RWPE2 (cell line): ENCODE results near the gene ABAT.

Experiments
- ATAC-seq: fragments of 200-7000 bp; cut with Tn5 transposase; 3 replicates; pipeline ENCODE4 v1.9.1; 2021; ENCODE audit warnings: low read depth
- DNase-seq: peaks from one replicate; pipeline ENCODE4 v3.0.0-alpha.2; 2020; ENCODE audit warnings: low spot score
- H3K27ac ChIP-seq: fragments of 450-650 bp; 2 replicates; pipeline ENCODE4 v1.5.1; 2017; ENCODE audit warnings: mild to moderate bottlenecking; ENCODE audit not compliant: poor library complexity, severe bottlenecking
- H3K27me3 ChIP-seq: fragments of 250-450 bp; sonication (Bioruptor Pico); 2 replicates; pipeline ENCODE4 v1.5.1; 2021; ENCODE audit warnings: mild to moderate bottlenecking, moderate library complexity; ENCODE audit not compliant: insufficient read depth, poor library complexity, severe bottlenecking
- H3K36me3 ChIP-seq: fragments of 250-450 bp; sonication (Bioruptor Pico); 2 replicates; pipeline ENCODE4 v1.5.1; 2020; ENCODE audit warnings: low read depth, mild to moderate bottlenecking, moderate library complexity
- H3K4me1 ChIP-seq: fragments of 250-450 bp; sonication (Bioruptor Pico); 2 replicates; pipeline ENCODE4 v1.5.1; 2021; ENCODE audit warnings: mild to moderate bottlenecking, moderate library complexity; ENCODE audit not compliant: insufficient read depth, poor library complexity, severe bottlenecking
- H3K4me3 ChIP-seq: fragments of 250-450 bp; sonication (Bioruptor Pico); 2 replicates; pipeline ENCODE4 v1.5.1; 2021; ENCODE audit warnings: mild to moderate bottlenecking, moderate library complexity; ENCODE audit not compliant: severe bottlenecking
- H3K9me3 ChIP-seq: fragments of 250-450 bp; sonication (Bioruptor Pico); 2 replicates; pipeline ENCODE4 v1.5.1; 2021; ENCODE audit warnings: mild to moderate bottlenecking, moderate library complexity; ENCODE audit not compliant: severe bottlenecking
- CTCF ChIP-seq: fragments of 450-650 bp; IDR thresholded peaks from one replicate; pipeline ENCODE4 v1.5.1; 2017; ENCODE audit warnings: mild to moderate bottlenecking, moderate library complexity; ENCODE audit not compliant: poor library complexity, severe bottlenecking

Gene ABAT

DNA sequence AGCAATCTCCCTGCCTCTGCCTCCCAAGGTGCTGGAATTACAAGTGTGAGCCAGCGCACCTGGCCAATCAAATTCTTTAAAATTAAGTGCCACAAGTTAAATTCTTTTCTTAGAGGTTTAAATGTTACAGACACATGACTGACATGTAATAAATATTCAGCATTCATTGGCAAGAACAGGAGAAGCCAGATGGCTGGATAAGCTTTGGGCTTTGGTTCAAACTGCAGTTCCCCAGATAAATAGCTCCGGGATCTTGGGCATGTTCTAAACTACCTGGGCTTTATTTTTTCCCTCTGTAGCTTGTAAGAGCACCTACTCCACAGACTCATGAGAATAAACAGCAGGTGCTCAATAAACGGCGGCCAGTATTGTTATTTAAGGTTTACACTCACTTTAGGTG, 34.1 kb downstream of the ABAT start:
- no peak for TF ChIP-seq CTCF

GRCh38 chr16:8712589-8713361, 38.4 kb downstream of the ABAT start:
- Histone ChIP-seq H3K27me3 (no peaks in the 10 kb centered on the region), H3K9me3 (peaks cover 2% of the 10 kb centered on the region), H3K4me1 (peaks cover 9% of the 10 kb centered on the region), H3K27ac (no peak overlapping the region), H3K4me3 (no peak overlapping the region), H3K36me3 (no peaks in the 10 kb centered on the region)
- DNase-seq = no peak
- ATAC-seq = no peak
- no peak for TF ChIP-seq CTCF

More for the DNA sequence above, 34.1 kb downstream of the ABAT start:
- DNase-seq (no peak), ATAC-seq (no peak)
- no peak overlapping the region for H3K4me3 ChIP-seq
- no peaks in the 10 kb centered on the region for H3K4me1 ChIP-seq
- H3K27me3 ChIP-seq = no peaks in the 10 kb centered on the region
- H3K27ac ChIP-seq = no peak overlapping the region
- H3K36me3 ChIP-seq = no peaks in the 10 kb centered on the region
- no peaks in the 10 kb centered on the region for H3K9me3 ChIP-seq

DNA sequence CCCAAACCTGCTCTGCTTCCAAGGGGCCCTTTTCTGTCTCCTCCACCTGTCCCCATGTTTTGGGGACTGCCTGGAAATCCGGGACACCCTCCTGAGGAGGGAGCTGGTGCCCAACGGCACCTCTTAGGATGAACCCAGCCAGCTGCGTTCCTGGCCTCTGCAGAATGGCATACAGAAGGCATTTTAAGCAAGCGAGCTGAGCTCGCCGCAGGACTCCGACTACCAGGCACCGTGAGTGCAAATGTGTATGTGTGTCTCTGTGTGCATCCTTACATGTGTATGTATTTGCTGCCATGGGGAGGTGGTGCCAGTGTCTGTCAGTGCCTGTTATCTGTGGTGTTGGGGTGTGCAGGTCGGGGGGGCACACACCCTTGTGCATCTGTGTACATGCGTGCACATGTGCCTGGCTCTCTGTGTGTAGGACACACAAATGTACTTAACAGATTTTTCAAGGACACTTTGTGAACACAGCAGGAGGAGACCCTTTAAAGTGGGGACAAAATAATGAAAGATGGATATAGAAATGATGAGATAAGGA, 39.3 kb downstream of the ABAT start:
- Histone ChIP-seq H3K27ac (no peak overlapping the region), H3K4me3 (no peak overlapping the region), H3K36me3 (no peaks in the 10 kb centered on the region), H3K4me1 (peaks cover 9% of the 10 kb centered on the region), H3K9me3 (peaks cover 6% of the 10 kb centered on the region), H3K27me3 (no peaks in the 10 kb centered on the region)
- no peak for DNase-seq
- no peak for ATAC-seq
- TF ChIP-seq CTCF = no peak

DNA sequence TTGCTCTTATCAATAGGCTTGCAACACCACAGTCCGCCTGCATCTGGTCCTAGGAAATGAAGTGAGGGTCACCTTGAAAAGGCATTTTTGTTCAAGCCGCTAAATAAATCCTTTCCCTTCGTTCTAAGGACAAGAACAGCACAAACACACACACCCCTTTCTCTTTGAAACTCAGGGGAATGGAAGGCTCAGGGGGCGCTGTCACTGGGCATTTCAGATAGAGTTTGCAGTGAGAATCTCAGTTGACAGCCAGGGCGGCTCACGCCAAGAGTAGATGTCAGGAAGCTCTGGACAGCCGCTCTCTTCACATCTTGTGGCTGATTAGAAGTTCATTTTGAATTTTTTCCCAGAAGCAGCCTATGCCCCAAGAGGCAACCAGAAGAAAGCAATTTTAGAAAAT, 39.8 kb downstream of the ABAT start:
- Histone ChIP-seq H3K27ac (no peak overlapping the region), H3K36me3 (no peaks in the 10 kb centered on the region), H3K27me3 (no peaks in the 10 kb centered on the region), H3K9me3 (peaks cover 6% of the 10 kb centered on the region), H3K4me3 (no peak overlapping the region), H3K4me1 (peaks cover 9% of the 10 kb centered on the region)
- no peak for DNase-seq
- no peak for ATAC-seq
- no peak for TF ChIP-seq CTCF

GRCh38 chr16:8714807-8715206, 40.4 kb downstream of the ABAT start:
- Histone ChIP-seq H3K27ac (no peak overlapping the region), H3K36me3 (no peaks in the 10 kb centered on the region), H3K9me3 (peaks cover 6% of the 10 kb centered on the region), H3K27me3 (no peaks in the 10 kb centered on the region), H3K4me3 (no peak overlapping the region), H3K4me1 (peaks cover 9% of the 10 kb centered on the region)
- ATAC-seq = no peak
- DNase-seq = no peak
- no peak for TF ChIP-seq CTCF
